CD1c-positive myeloid dendritic cell (primary cell): ENCODE results near the gene TRO.

Experiments
- DNase-seq: peaks from one replicate; pipeline ENCODE4 v3.0.0-alpha.2; 2016; ENCODE audit errors: extremely low spot score

Gene TRO

GRCh38 chrX:54920610-54921426 is at the start of gene TRO:
TSS of gene TRO (plus strand) at chrX:54920824. CDS start at chrX:54922247, 1,423 bp downstream.
- no peak for DNase-seq

- no peak for DNase-seq
These were observed 34.9 kb upstream of the TRO start for GRCh38 chrX:54885740-54886139.

- peak; percentile 51 for DNase-seq
These were observed 29.1 kb upstream of the TRO start for GRCh38 chrX:54891573-54891972.

- DNase-seq: no peak
These were observed 26.5 kb upstream of the TRO start for GRCh38 chrX:54894159-54894558.

DNA sequence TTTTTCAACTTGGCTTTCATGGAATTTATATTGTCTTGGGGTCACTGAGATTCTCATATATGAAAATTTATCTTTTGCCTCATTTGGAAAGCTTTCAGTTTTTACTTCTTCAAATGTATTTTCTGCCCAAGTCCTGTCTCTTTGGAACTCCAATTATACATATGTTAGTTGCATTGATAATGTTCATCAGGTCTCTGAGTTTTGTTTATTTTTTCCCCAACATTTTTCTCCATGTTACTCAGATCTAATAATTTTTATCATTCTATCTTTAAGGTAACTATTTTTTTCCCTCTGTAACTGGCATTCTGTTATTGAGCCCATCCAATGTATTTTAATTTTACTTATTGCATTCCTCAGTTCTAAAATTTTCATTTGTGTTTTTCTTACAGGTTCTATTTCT is 10.7 kb upstream of the TRO start:
- no peak for DNase-seq

- no peak for DNase-seq
These were observed 900 bp downstream of the TRO start for GRCh38 chrX:54921427-54922021.

DNA sequence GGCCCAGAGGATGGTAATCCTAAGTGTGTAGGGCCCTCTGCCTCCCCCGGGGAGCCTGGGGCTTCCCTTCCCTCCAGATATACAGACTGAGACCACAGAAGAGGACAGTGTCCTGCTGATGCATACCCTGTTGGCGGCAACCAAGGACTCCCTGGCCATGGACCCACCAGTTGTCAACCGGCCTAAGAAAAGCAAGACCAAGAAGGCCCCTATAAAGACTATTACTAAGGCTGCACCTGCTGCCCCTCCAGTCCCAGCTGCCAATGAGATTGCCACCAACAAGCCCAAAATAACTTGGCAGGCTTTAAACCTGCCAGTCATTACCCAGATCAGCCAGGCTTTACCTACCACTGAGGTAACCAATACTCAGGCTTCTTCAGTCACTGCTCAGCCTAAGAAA is 1.9 kb downstream of the TRO start:
- DNase-seq: no peak

GRCh38 chrX:54923376-54923775 is 2.8 kb downstream of the TRO start:
- DNase-seq: no peak

GRCh38 chrX:54926978-54927377 is 6.4 kb downstream of the TRO start:
- DNase-seq: no peak

DNA sequence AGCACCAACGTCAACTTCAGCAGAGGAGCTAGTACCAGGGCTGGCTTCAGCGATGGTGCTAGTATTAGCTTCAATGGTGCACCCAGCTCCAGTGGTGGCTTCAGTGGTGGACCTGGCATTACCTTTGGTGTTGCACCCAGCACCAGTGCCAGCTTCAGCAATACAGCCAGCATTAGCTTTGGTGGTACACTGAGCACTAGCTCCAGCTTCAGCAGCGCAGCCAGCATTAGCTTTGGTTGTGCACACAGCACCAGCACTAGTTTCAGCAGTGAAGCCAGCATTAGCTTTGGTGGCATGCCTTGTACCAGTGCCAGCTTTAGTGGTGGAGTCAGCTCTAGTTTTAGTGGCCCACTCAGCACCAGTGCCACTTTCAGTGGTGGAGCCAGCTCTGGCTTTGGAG is 8.3 kb downstream of the TRO start:
- no peak for DNase-seq

DNA sequence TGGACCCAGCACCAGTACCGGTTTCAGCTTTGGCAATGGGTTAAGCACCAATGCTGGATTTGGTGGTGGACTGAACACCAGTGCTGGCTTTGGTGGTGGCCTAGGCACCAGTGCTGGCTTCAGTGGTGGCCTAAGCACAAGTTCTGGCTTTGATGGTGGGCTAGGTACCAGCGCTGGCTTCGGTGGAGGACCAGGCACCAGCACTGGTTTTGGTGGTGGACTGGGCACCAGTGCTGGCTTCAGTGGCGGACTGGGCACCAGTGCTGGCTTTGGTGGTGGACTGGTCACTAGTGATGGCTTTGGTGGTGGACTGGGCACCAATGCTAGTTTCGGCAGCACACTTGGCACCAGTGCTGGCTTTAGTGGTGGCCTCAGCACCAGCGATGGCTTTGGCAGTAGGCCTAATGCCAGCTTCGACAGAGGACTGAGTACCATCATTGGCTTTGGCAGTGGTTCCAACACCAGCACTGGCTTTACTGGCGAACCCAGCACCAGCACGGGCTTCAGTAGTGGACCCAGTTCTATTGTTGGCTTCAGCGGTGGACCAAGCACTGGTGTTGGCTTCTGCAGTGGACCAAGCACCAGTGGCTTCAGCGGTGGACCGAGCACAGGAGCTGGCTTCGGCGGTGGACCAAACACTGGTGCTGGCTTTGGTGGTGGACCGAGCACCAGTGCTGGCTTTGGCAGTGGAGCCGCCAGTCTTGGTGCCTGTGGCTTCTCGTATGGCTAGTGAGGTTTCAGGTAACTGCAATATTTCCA is 9.8 kb downstream of the TRO start:
- no peak for DNase-seq

GRCh38 chrX:54931107-54931506 is 10.5 kb downstream of the TRO start:
- DNase-seq: no peak

- DNase-seq: no peak
These were observed 12.7 kb downstream of the TRO start for GRCh38 chrX:54933150-54933826.

GRCh38 chrX:54934058-54934457 is 13.4 kb downstream of the TRO start:
- no peak for DNase-seq

DNA sequence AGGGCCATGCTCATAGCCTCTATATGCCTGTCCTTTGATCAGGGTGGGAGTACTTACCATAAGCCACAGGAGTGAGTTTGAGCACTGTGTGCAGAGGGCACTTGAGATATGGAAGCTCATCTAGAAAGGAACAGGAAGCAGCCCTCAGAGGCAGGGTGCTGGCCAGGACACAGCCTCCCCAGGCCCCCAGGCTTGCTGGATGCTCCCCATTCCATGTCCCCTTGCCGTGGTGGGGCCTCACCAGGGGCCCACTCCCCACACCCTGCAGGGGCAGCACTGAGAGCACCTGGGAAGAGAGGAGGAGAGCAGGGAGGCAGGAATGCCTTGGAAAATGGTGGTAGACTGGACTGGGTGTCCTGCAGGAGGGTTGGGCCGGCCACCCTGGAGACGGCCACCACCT is 14.3 kb downstream of the TRO start:
- DNase-seq: no peak

DNA sequence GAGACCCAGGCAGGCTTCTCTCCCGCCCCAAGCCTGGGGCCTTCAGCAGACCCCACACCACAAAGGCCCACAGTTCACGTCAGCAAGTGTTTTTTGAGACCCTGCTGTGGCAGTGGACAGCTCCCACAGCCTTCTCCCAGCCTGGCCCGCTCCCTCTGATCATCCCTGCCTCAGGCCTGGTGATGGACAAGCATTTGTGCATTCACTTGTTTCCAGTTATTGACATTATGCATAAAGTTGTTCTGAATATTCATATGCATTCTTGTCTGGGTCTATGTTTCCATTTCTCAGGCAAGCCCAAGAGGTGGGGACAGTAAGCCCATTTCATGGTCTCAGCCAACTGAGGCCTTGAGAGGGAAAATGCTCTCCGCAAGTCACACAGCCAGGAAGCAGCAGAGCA is 14.7 kb downstream of the TRO start:
- DNase-seq: no peak

GRCh38 chrX:54937416-54937815 is 16.8 kb downstream of the TRO start:
- no peak for DNase-seq

DNA sequence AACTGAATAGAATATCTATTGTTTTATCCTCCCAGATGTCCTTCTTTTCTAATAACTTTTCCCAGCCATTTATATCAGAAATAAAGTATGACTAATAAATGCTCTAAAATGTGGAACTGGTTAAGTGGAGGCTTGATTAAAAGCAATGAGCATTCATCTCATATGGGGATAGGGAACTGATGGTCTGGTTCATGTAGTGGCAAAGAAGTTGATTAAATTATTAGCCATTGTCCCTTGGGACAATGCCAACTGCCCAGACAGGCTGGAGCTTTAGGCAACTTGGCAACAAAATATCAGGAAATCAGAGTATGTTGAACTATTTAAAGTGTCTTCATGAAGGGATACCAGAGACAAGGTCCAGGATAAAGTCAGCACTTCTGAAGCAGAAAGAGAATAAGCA is 24.2 kb downstream of the TRO start:
- DNase-seq: no peak

DNA sequence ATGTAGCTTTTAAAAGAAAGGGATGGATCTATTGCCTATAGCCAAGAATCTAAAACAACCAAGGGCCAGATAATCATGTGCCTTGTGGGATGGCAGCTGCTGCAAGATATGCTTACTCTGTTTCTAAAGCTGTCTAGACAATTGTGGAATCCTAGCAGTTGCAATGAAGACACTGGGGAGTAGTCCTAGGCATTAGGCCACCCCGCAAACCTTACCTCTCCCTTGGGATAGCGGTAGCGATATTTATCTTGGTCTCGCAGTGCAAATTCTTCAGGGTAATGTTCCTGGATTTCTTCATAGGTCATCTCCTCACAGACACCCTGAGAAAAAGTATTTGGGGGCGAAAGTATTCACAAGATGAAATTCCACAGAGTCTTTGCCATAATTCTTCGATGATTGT is 24.6 kb downstream of the TRO start:
- no peak for DNase-seq

DNA sequence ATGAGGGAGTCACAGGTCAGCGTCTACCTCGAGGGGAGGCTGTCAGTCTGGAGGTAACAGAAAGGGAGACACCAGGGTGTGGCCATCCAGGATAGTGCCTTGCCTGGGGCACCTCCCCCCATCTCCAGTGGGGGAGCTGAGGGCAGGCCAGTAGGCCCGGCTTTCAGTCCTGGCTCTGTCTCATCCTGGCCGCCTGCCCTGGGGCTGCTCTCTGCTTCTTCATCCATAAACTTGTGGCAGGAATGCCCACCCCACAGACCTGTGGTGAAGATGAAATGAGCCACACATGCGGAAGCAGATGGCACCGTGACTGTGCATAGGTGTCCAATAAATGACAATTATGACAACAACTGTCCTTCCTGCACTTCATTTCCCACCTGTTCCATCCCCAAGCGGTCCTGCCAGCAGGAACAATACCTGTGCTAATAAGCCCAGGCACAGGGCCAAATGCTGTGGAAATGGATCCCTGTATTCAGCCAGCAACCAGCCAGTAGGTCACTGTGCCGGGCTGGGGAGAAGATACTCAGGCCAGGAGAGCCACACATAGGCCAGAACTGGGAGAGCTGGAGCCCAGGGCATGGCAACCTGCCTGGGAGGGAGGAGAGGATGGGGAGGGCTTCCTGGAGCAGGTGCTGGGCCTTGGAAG is 30.2 kb downstream of the TRO start:
- no peak for DNase-seq

GRCh38 chrX:54961750-54962149 is 41.1 kb downstream of the TRO start:
- no peak for DNase-seq
